Liver (tissue), 9 donors: ENCODE measurements around the gene TLN1. TPM values are rescaled to one million over a fixed set of nuclear protein-coding genes. Genes with fewer than 3 reads are reported as not detected.

Source experiments
- DNase-seq: peaks from one replicate; pipeline ENCODE4 v3.0.0-alpha.2; 2017; ENCODE audit warnings: low spot score
- H3K27ac ChIP-seq, 2 donors: one replicate each; pipeline ENCODE4 v1.7.0; 2013; ENCODE audit warnings: inconsistent platforms in 2 of 2, low read length in 2 of 2, control low read depth in 1 of 2, low read depth in 1 of 2, mild to moderate bottlenecking in 1 of 2
- H3K27me3 ChIP-seq, 4 donors: one replicate each; pipeline versions ENCODE4 v1.6.1 to v1.7.0; 2013; ENCODE audit warnings: low read length in 3 of 4, inconsistent platforms in 1 of 4, mild to moderate bottlenecking in 1 of 4, moderate library complexity in 1 of 4; ENCODE audit not compliant: control insufficient read depth in 4 of 4, insufficient read depth in 4 of 4
- H3K36me3 ChIP-seq, 4 donors: one replicate each; pipeline versions ENCODE4 v1.6.1 to v1.7.0; 2013; ENCODE audit warnings: low read length in 3 of 4, mild to moderate bottlenecking in 3 of 4, low read depth in 1 of 4, moderate library complexity in 1 of 4; ENCODE audit not compliant: control insufficient read depth in 4 of 4, insufficient read depth in 3 of 4
- H3K4me1 ChIP-seq, 4 donors: one replicate each; pipeline versions ENCODE4 v1.6.1 to v1.7.0; 2013; ENCODE audit warnings: low read length in 3 of 4, mild to moderate bottlenecking in 3 of 4, moderate library complexity in 1 of 4; ENCODE audit not compliant: control insufficient read depth in 4 of 4, insufficient read depth in 4 of 4
- H3K4me3 ChIP-seq, 3 donors: one replicate each; pipeline versions ENCODE4 v1.6.1 to v1.7.0; 2013; ENCODE audit warnings: low read length in 3 of 3, control low read depth in 1 of 3, low read depth in 1 of 3, mild to moderate bottlenecking in 1 of 3
- H3K9ac ChIP-seq, 2 donors: one replicate each; pipeline ENCODE4 v1.7.0; 2013; ENCODE audit warnings: low read length in 2 of 2, mild to moderate bottlenecking in 2 of 2, moderate library complexity in 2 of 2, control low read depth in 1 of 2, low read depth in 1 of 2
- H3K9me3 ChIP-seq, 4 donors: one replicate each; pipeline versions ENCODE4 v1.6.1 to v1.7.0; 2013; ENCODE audit warnings: low read length in 3 of 4; ENCODE audit not compliant: control insufficient read depth in 4 of 4
- ATF3 ChIP-seq: IDR thresholded peaks from 2 replicates; pipeline ENCODE4 v1.6.1; 2016; ENCODE audit warnings: antibody characterized with exemption
- CTCF ChIP-seq: fragments of 150-350 bp; IDR thresholded peaks from 2 replicates; pipeline ENCODE4 v1.5.1; 2017; ENCODE audit warnings: improper control_type of control experiment, low read depth, low read length; ENCODE audit not compliant: missing input control
- EGR1 ChIP-seq, 2 donors: IDR thresholded peaks; 2 replicates each; pipeline ENCODE4 v1.6.1; 2016 to 2018; ENCODE audit warnings: antibody characterized with exemption in 2 of 2, low read depth in 2 of 2
- FOXA1 ChIP-seq: IDR thresholded peaks from 2 replicates; pipeline ENCODE4 v1.6.1; 2016; ENCODE audit warnings: antibody characterized with exemption
- FOXA2 ChIP-seq: IDR thresholded peaks from 2 replicates; pipeline ENCODE4 v1.6.1; 2016; ENCODE audit warnings: antibody characterized with exemption
- GABPA ChIP-seq, 2 donors: IDR thresholded peaks in 1 of 2; conservative IDR thresholded peaks in 1 of 2; 2 replicates each; pipeline ENCODE4 v1.6.1; 2016; ENCODE audit warnings: antibody characterized with exemption in 2 of 2, mild to moderate bottlenecking in 1 of 2, moderate library complexity in 1 of 2
- HNF4A ChIP-seq, 2 donors: conservative IDR thresholded peaks; 2 replicates each; pipeline ENCODE4 v1.6.1; 2016; ENCODE audit warnings: antibody characterized with exemption in 2 of 2, mild to moderate bottlenecking in 2 of 2
- HNF4G ChIP-seq: IDR thresholded peaks from 2 replicates; pipeline ENCODE4 v1.6.1; 2016; ENCODE audit warnings: antibody characterized with exemption
- JUND ChIP-seq, 2 donors: IDR thresholded peaks; 2 replicates each; pipeline ENCODE4 v1.6.1; 2016; ENCODE audit warnings: antibody characterized with exemption in 2 of 2
- MAX ChIP-seq: IDR thresholded peaks from 2 replicates; pipeline ENCODE4 v1.6.1; 2016; ENCODE audit warnings: antibody characterized with exemption
- NR2F2 ChIP-seq: IDR thresholded peaks from 2 replicates; pipeline ENCODE4 v1.6.1; 2016; ENCODE audit warnings: antibody characterized with exemption
- RAD21 ChIP-seq, 2 donors: IDR thresholded peaks; 2 replicates each; pipeline ENCODE4 v1.6.1; 2016; ENCODE audit warnings: antibody characterized with exemption in 2 of 2, mild to moderate bottlenecking in 2 of 2
- RXRA ChIP-seq, 2 donors: IDR thresholded peaks; 2 replicates each; pipeline ENCODE4 v1.6.1; 2017 to 2018; ENCODE audit warnings: antibody characterized with exemption in 2 of 2, mild to moderate bottlenecking in 1 of 2
- SP1 ChIP-seq: IDR thresholded peaks from 2 replicates; pipeline ENCODE4 v1.6.1; 2018; ENCODE audit warnings: antibody characterized with exemption, mild to moderate bottlenecking
- TAF1 ChIP-seq: conservative IDR thresholded peaks from 2 replicates; pipeline ENCODE4 v1.6.1; 2016; ENCODE audit warnings: antibody characterized with exemption, mild to moderate bottlenecking
- YY1 ChIP-seq: IDR thresholded peaks from 2 replicates; pipeline ENCODE4 v1.6.1; 2016; ENCODE audit warnings: antibody characterized with exemption, mild to moderate bottlenecking
- WGBS: extraction: QIAGEN DNeasy Blood & Tissue Kit; methylation state at CpG from one replicate; pipeline ENCODE4 v1.1.7; 2013; 5-methylcytosine and 5-hydroxymethylcytosine counted together
- polyA plus RNA-seq, 2 donors: library from polyadenylated mRNA; stranded (reverse) in 1 of 2; unstranded in 1 of 2; fragments of 200-250 nt in 1 of 2; fragments of >200 nt in 1 of 2; fragmentation: Nextera tagmentation in 1 of 2; extraction: Ambion mirVana in 1 of 2; gene quantifications; one replicate each; pipeline versions ENCODE4 v1.2.1 to v1.2.3, GENCODE V29; 2013 to 2015
- total RNA-seq, 2 donors: library from RNA; depleted of rRNA; stranded (reverse); fragments of >200 nt; gene quantifications; one replicate each; pipeline ENCODE4 v1.2.3, GENCODE V29; 2014
- TF ChIP-seq, protein P1 (sequence below): IDR thresholded peaks from 2 replicates; pipeline ENCODE4 v1.6.1; 2016; ENCODE audit warnings: antibody characterized with exemption
- TF ChIP-seq, protein P2 (sequence below): IDR thresholded peaks from 2 replicates; pipeline ENCODE4 v1.6.1; 2016; ENCODE audit warnings: antibody characterized with exemption, mild to moderate bottlenecking
- donor health status: healthy.
- donor health status: healthy.
- donor health status: healthy.
- donor health status: healthy.
- donor health status: healthy.

The TLN1 gene
- total and polyA plus RNA-seq, 4 donors = 24.5 to 184 (median 125) TPM

- under 1% methylated on average over 42 of the region's 42 CpGs for WGBS
- TF ChIP-seq RXRA (IDR thresholded peaks at IDR 0.05) (peak; percentile 55 to 89), HNF4A (conservative IDR thresholded peaks at IDR 0.05) (peak; percentile 94 to 99), FOXA1 (peak; percentile 23), FOXA2 (peak; percentile 56), MAX (peak; percentile 99), JUND (IDR thresholded peaks at IDR 0.05) (peak; percentile 17 to 89), SP1 (peak; percentile 97), NR2F2 (peak; percentile 7), YY1 (peak; percentile 82), CTCF (peak; percentile 49), EGR1 (IDR thresholded peaks at IDR 0.05; ENCODE audit: low read depth in 2 of 2) (peak; percentile 99 to 100), RAD21 (IDR thresholded peaks at IDR 0.05) (peak; percentile 29 to 45), GABPA (IDR thresholded peaks at IDR 0.05 in 1 of 2, conservative IDR thresholded peaks at IDR 0.05 in 1 of 2) (peak in 1 of 2 donors; percentile 82), TAF1 (no peak), HNF4G (peak; percentile 98), ATF3 (peak; percentile 97)
- TF ChIP-seq, protein P1, sequence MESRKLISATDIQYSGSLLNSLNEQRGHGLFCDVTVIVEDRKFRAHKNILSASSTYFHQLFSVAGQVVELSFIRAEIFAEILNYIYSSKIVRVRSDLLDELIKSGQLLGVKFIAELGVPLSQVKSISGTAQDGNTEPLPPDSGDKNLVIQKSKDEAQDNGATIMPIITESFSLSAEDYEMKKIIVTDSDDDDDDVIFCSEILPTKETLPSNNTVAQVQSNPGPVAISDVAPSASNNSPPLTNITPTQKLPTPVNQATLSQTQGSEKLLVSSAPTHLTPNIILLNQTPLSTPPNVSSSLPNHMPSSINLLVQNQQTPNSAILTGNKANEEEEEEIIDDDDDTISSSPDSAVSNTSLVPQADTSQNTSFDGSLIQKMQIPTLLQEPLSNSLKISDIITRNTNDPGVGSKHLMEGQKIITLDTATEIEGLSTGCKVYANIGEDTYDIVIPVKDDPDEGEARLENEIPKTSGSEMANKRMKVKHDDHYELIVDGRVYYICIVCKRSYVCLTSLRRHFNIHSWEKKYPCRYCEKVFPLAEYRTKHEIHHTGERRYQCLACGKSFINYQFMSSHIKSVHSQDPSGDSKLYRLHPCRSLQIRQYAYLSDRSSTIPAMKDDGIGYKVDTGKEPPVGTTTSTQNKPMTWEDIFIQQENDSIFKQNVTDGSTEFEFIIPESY = peak; percentile 82
- TF ChIP-seq, protein P2, sequence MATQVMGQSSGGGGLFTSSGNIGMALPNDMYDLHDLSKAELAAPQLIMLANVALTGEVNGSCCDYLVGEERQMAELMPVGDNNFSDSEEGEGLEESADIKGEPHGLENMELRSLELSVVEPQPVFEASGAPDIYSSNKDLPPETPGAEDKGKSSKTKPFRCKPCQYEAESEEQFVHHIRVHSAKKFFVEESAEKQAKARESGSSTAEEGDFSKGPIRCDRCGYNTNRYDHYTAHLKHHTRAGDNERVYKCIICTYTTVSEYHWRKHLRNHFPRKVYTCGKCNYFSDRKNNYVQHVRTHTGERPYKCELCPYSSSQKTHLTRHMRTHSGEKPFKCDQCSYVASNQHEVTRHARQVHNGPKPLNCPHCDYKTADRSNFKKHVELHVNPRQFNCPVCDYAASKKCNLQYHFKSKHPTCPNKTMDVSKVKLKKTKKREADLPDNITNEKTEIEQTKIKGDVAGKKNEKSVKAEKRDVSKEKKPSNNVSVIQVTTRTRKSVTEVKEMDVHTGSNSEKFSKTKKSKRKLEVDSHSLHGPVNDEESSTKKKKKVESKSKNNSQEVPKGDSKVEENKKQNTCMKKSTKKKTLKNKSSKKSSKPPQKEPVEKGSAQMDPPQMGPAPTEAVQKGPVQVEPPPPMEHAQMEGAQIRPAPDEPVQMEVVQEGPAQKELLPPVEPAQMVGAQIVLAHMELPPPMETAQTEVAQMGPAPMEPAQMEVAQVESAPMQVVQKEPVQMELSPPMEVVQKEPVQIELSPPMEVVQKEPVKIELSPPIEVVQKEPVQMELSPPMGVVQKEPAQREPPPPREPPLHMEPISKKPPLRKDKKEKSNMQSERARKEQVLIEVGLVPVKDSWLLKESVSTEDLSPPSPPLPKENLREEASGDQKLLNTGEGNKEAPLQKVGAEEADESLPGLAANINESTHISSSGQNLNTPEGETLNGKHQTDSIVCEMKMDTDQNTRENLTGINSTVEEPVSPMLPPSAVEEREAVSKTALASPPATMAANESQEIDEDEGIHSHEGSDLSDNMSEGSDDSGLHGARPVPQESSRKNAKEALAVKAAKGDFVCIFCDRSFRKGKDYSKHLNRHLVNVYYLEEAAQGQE = peak; percentile 88
- Histone ChIP-seq H3K36me3 (no peaks in the 10 kb centered on the region), H3K4me1 (peaks cover 2 to 24% (median 5%) of the 10 kb centered on the region in 4 donors), H3K9me3 (no peaks in the 10 kb centered on the region), H3K4me3 (peak within 1 kb of the TSS; percentile 79 to 87 (median 79)), H3K27ac (peak within 1 kb of the TSS; percentile 98 to 99), H3K27me3 (no peaks in the 10 kb centered on the region), H3K9ac (peak within 1 kb of the TSS; percentile 91 to 97)
- DNase-seq = peak; percentile 91
These were observed 74.4 kb downstream of the TLN1 start, which contains the start of gene RMRP for GRCh38 chr9:35657546-35658136. Gene RMRP (minus strand): TSS chr9:35658019.
